ENCODE data around the gene PRKCZ.

PRKCZ gene

DNA sequence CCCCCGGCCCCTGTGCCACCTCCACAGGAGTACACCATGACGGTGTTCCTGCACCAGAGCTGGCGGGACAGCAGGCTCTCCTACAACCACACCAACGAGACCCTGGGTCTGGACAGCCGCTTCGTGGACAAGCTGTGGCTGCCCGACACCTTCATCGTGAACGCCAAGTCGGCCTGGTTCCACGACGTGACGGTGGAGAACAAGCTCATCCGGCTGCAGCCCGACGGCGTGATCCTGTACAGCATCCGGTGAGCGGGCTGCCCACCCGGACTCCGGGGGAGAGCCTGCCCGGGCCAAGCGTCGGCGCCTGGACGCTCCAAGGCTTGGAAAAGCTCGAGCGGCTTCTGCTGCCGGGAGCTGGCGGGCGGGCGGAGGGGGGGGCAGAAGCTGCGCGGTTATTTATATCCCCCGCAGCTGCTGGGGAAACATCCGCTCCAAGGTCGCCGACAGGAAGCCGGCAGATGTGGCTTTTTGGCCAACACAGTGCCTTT is 24.7 kb upstream of the PRKCZ start:
- no peak for DNase-seq

DNA sequence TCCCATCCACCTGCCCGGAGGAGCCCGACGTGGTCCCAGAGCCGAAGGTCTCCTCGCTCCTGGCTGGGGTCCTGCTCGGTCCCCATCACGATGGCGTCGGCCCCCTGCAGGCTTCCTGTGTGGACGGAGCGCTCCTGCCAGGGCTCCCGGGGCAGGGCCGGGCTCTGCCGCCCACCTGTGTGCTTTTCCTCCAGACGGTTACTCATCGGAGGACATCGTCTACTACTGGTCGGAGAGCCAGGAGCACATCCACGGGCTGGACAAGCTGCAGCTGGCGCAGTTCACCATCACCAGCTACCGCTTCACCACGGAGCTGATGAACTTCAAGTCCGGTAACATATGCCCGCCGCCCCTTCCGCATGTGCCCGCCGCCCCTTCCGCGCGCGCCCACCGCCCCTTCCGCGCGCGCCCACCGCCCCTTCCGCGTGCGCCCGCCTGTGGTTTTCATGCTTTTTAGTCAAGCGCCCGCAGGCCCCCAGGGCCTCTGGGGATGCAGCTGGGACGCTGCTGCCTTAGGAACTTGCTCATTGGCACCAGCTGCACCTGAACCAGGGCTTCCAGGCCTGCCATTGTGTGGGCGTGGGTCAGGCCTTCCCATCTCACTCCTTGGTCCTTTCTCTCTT is 22.1 kb upstream of the PRKCZ start:
- DNase-seq: no peak

DNA sequence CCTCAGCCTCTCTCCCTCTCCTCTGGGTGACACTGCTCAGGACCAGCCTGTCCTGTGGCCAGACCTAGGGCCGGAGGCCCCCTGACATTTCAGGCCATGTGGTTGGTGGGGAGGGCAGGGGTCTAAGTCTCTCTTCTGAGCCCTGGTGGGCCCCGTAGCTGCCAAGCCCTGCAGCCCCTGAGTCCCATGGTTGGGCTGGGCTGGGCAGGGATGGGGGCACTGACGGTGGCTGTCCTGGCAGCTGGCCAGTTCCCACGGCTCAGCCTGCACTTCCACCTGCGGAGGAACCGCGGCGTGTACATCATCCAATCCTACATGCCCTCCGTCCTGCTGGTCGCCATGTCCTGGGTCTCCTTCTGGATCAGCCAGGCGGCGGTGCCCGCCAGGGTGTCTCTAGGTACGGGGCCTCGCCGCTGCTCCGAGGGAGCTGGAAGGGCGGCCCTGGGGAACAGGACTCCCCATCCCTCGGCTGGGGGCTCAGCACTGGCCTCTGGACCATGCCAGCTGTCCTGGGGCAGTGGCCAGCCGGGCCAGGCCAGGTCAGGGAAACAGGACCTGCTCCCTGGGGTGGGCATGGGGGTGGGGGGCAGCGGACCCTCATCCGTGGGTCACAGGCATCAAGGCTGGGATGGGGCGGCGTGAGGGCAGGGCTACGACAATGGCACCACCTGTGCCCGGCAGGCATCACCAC is 21.2 kb upstream of the PRKCZ start:
- DNase-seq: no peak

DNA sequence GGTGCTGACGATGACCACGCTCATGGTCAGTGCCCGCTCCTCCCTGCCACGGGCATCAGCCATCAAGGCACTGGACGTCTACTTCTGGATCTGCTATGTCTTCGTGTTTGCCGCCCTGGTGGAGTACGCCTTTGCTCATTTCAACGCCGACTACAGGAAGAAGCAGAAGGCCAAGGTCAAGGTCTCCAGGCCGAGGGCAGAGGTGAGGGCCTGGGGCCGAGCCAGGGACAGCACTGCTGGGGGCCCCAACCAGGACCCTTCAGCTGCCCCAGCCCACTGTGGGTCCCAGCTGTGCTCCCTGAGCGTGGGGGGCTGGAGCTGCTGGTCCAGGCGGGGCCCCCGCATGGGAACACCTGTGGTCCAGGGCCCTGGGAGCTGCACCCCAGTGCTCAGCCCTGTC is 20.6 kb upstream of the PRKCZ start:
- no peak for DNase-seq

DNA sequence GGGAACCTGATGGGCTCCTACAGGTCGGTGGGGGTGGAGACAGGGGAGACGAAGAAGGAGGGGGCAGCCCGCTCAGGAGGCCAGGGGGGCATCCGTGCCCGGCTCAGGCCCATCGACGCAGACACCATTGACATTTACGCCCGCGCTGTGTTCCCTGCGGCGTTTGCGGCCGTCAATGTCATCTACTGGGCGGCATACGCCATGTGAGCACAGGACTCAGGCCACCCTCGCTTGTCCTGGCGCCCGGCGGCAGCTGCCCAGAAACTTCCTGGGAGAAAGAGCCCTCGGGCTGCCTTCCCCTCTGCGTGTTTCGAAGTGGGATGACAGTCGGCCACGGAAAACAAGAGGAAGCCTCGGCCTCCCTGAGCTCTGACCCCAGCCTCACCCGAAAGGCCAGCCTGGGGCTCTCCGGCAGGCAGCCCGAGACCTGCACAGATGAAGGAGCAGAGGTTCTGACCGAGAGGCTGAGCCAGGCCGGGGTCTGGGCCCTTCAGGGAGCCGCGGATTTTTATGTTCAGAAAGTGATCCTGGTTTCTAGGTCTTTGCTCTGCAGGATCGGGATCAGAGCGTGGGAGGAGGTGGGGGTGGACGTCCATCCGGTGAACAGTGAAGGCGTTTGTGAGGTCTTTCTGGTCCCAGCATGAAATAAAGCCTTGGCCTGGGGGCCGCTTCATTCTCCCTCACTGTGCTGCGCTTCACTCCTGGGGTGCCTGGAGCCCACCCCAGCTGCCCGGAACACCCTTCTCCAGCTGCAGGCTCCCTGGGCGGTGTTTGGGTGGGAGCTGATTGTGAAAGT is 19.9 kb upstream of the PRKCZ start:
- no peak for DNase-seq

DNA sequence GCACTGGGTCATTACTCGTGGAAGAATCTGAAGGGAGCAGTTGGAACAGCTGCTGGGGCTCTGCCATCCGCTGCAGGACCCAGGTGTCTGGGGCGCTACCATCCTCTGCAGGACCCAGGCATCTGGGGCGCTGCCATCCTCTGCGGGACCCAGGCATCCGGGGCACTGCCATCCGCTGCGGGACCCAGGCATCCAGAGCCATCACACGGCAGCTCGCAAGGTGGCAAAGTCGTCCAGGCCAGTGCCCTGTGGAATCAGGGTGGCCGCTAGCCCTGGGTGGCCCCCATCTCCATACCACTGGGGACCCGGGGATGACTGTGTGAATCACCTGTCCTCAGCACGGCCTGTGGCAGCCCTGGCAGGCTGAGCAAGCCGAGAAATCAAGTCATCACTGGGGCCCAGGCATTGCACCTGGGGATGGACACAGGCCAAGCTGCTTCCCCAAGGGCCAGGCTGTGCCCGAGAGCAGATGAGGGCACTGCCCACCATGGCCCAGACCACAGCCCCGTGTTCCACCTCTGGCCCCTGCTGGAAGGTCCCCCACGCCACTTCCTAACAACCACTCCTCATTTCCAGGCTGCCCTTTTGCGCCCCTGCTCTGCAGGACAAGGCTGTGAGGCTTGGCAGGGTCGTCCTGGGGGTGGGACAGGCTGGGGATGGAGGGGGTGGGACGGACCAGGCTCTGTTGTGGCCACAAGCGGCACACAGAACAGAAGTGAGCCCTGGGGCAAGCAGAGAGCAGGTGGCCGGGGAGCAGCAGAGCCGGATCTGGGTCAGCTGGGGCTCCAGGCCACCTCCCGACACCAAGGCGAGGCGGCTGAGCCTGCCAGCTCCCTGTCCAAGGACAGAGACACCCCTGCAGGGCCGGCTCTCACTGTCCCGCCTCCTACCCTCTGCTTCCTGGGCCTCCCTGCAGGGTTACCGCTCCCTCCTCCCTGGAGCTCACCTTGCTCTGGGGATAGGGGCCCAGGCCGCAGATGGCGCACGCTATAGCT is 18.4 kb upstream of the PRKCZ start:
- no peak for DNase-seq

DNA sequence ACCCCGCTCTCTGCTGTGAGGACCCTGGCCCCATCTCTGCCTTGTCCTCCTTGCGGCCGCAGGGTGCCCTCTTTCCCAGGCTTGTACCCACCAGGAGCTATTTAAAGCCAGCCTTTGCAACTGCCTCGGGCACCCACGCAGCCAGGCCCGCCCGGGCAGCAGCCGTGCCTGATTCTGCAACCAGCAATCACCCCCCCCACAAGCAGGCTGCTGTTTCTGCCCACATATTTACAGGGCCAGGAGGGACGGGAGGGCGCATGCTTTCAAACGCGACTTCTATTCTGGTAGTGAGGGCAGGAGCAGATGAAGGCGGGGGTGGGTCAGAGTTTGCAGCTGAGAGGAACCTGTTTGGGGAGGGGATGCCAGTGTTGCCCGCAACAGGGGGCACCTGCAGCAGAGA is 17.5 kb upstream of the PRKCZ start:
- DNase-seq: no peak

DNA sequence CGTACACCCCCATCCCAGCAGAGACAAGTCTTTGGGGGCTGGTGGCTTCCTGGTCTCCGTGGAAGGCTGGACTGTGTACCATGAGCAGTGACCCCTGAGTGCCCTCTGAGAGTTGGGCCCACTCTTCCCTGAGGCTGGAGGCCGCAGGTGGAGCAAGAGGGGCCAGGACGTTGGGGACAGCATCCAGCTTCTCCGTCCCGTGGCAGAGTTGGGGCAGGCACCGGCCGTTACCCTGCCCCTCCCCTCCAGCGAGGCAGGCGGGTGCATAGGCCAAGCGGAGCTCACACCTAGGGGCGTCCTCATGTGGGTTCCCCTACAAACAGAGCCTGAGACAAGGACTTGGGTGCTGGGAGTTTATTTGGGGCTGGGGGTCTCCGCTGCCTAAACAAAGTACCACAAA is 17.0 kb upstream of the PRKCZ start:
- no peak for DNase-seq

DNA sequence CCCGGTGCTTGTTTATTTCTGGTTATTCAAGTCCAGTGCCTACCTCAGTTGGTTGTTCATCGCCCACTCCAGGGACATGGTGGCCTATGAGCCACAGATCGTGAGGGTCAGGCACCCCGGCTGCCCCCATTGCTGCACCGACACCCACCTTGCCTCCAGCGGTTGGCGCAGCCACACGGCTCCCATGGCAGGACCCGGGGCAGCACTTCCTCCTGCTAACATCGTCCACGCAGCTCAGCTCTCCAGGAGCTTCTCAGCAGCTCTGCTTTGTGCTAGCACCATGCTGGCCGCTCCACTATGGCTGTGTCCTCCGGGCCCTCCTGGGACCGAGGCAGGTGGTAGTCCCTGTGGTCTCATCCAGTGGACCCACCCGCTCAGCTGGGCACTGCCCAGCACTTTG is 13.9 kb upstream of the PRKCZ start:
- DNase-seq: no peak

DNA sequence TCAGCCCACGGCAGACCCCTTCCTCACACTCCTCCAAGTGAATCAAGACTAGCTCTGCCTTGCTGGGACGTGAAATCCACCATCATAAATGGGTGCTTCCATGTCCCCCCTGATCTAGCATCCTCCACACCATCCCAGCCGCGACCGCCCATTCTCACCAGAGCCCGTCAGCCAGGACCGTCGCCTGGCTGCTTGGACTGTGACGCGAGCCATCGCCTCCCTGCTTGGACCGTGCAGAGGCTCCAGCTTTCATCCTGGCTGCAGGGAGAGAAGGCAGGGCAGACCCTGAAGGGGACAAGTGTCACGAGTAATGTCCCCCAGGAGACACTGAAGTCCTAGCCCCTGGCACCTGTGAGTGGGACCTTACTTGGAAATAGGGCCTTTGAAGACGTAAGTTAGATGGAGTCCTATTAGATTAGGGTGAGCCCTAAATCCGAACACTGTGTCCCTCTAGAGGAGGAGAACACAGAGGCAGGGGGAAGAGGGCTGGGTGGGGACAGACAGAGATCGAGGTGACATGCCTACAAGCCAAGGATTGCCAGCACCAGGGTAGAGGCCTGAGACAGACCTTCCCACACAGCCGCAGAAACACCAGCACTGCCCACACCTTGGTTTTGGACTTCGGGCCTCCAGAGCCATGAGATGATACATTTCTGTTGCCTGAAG is 12.8 kb upstream of the PRKCZ start:
- DNase-seq: no peak

DNA sequence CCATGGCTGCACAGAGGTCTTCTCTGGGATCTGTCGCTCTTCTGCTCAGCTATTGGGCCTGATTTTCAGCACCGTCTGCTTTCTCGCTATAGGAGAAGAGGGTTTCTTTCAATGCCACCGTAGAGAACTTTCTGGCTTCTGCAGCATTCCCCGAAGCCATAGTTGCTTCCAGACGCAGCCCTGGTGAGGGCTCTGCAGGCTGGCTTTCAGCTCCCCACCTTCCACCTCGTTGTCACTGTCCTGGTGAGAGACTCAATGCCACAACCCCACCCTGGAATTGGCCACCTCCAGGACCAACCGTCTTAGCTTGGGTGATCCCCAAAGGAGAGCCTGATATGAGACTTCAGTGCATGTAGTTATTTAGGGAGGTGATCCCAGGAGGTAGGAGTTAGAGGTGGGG is 12.0 kb upstream of the PRKCZ start:
- no peak for DNase-seq

DNA sequence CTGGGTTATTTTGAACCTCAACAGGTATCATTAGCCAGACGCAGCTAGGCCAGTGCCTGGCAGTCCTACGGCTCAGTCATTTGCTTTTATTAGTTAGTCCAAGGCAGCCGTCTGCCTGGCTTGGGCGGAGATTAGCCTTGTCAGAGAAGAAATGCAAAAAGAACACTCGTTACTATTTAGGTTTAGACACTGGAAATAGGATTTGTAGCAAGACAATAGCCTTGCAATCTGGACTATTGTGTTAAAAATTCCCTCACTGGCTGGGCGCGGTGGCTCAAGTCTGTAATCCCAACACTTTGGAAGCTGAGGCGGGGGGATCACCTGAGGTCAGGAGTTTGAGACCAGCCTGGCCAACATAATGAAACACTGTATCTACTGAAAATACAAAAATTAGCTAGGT is 11.0 kb upstream of the PRKCZ start:
- DNase-seq: no peak

DNA sequence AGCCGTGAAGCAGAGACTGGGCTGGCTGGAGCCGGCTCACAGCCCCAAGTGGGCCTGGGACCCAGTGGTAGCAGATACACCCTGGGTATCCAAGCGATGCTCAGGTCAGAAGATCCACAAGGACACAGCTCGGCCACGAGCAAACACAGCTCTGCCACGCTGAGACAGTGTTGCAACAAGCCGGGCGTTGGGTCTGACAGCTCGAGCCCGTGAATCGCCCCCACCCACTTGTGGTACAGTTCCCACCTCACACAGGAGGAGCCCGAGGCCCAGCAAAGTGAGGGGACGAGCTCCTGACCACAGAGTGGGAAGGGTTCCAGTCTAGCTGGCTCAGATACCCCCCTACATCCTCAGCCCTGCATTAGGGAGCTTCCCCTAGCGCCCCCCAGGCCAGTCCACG is 8.9 kb upstream of the PRKCZ start:
- DNase-seq: no peak

DNA sequence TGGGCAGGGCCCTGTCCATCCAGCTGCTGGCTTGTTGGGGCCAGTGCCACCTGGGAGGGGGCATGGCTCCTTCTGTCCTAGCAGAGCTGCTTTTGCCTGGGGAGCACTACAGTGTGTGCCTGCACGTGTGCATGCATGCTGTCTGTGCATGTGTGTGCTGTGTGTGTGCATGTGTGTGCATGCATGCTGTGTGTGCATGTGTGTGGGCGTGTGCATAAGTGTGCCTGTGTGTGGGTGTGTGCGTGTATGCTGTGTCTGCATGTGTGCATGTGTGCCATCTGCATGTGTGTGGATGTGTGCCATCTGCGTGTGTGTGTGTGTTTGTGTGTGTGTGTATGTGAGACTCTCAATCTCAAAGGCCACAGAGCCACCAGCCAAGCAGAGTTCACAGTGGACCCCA is 8.3 kb upstream of the PRKCZ start:
- no peak for DNase-seq

DNA sequence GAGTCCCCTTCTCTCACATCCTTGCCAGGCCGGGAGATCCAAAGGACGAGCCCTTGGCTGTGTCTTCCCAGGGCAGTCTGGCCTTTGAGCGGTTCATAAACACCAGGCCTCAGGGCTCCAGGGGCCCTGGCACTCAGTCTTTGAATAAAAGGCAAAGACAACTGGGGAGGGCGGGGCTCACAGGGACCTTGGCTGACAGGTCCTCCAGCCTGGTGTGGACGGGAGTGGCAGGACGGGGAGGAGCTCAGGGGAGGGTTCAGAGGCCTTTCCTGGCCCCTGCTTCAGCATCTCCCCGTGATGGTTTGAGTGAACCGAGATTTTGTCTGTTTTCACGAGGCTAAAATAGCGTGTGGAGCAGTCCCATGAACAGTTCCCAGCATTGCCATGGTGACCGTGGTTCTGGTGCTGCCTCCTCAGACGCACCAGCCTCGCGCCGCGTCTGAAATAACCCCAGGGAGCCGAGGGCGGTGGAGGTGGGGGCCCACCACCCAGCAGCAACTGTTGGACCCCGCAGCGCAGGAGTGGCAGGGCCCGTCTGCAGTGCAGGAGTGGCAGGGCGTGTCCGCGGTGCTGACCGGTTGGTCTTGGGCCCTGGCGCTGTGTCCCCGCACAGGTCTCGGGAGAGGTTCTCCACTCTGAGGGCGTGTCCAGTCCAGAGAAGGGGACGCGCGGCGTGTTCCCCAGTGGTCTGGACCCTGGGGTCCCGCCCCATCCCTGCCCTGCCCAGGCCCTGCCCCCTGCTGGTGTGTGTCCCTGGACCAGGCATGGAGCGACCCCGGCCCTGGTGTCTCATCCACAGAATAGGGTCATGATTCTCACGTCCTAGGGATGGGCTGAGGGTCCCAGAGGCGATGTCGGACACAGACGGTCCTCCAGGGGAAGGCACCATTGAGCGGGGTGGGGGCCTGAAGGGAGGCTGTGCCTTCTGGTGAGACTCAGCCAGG is 7.1 kb upstream of the PRKCZ start:
- no peak for DNase-seq

DNA sequence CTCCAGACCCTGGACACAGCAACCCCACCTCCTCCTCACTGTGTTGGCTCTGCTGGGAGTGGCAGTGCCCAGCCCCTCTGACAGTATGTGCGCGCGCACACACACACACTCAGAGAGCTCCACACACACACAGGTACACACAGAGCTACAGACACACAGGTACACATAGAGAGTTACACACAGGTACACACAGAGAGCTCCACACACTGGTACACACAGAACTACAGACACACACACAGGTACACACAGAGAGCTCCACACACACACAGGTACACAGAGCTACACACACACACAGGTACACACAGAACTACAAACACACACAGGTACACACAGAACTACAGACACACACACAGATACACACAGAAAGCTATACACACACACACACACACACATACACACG is 6.3 kb upstream of the PRKCZ start:
- no peak for DNase-seq

DNA sequence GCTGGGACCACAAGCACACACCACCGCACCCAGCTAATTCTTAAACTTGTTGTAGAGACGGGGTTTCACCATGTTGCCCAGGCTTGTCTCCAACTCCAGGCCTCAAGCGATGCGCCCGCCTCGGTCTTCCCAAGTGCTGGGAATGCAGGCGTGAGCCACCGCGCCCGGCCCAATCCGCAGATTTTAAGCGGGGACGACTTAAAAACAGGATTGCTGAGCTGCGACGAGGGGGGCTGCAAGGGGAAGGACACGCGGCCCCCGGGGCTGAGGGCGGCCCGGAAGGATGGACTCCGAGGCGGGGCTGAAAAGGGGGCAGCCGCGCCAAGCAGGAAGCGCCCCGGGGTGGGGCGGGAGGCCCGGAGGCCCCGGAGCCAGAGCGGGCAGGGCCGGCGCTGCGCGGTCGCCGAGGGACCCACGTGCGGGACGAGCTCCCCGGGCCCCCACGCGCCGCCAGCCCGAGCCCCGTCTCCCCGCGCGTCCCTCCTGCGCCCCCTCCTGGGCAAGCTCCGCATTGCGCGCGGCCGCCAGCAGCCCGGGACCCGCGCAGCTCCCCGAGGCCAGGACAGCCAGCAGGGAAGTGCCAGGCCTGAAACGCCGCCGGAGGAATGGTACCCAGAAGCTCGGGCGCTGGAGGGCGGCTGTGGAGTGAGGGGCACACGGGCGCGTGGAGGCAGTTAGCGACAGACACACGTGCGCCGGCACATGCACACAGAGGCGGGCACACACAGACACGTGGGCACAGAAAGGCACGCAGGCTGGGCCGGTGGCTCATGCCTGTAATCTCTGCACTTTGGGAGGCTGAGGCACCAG is 5.5 kb upstream of the PRKCZ start:
- peak; percentile 75 for DNase-seq

DNA sequence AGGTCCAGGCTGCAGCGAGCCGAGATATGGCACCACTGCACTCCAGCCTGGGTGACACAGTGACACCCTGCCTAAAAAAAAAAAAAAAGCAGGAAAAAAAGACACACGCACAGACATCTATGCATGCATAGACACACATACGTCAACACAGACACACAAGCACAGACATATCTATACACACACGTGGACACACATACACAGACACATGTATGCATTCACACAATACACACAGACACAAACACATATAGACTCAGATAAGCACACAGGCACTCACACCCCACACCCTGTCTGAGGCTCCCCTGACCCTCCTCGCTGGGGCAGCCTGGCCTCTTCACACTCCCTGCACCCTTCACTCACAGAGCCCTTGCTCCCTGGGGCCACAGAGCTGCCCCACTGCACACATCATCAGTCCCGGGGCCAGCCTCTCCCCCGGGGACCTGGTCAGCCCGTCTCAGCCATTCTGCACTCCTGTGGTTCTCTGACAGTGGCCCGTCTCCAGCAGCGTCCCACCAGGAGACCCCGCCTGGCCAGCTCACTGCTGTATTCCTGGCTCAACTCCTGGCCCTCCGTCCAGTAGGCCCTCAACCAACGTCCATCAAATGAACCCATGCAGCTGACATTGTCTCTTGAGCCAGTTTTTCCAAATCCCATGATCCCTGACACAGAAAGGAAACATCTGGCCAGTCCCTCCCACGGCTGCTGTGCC is 4.6 kb upstream of the PRKCZ start:
- no peak for DNase-seq

DNA sequence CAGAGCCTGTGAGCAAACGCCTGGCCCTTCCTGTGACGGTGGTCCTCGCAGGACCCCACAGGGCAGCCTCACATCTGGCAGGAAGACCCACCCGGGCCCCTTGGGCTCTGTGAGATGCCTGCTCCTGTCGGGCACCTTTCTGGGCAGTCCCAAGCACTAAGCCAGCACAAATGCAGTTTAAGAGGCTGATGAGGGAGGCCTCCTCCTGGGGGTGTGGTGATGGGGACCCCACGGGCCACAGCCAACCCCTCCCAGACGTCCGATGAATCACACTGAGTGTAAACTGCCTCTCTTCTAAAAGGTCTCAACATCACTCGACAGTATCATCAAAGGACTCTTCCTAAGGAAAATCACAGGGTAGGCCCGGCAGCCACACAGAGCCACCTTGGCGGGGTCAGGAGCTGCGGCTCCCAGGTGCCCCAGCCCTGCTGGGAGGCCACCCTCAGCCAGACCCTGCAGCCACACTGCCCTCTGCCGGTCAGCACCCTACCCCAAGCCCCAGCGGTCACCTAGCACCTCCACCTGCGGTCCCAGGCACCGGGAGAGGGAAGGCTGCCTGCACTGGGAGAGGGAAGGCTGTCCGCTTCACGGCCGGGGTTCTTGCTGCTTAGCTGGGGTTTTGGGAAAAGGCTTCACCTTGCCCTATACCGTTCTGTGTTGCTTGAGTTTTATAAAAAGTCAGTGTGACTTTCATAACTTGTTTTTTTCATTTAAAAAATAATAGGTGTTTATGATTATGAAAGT is 3.9 kb upstream of the PRKCZ start:
- DNase-seq: peak; percentile 39

Measured in suppressor macrophage treated with lipopolysaccharide for 4 hours (primary cell).